Skeletal muscle tissue (tissue), 4 donors: ENCODE measurements around the gene PLA2G6. TPM values are rescaled to one million over a fixed set of nuclear protein-coding genes. Genes with fewer than 3 reads are reported as not detected.
A peak's percentile ranks its signal among the peaks of the same experiment; 100 is the strongest.

Experiments
- H3K27ac ChIP-seq: one replicate; pipeline ENCODE4 v1.7.0; 2013; ENCODE audit warnings: mild to moderate bottlenecking, low read depth, low read length, inconsistent platforms
- H3K27me3 ChIP-seq, 3 donors: one replicate each; pipeline ENCODE4 v1.7.0; 2013; ENCODE audit warnings: low read length in 3 of 3; ENCODE audit not compliant: control insufficient read depth in 3 of 3, insufficient read depth in 3 of 3
- H3K36me3 ChIP-seq, 3 donors: one replicate each; pipeline ENCODE4 v1.7.0; 2013; ENCODE audit warnings: low read length in 3 of 3; ENCODE audit not compliant: control insufficient read depth in 3 of 3, insufficient read depth in 3 of 3
- H3K4me1 ChIP-seq, 3 donors: one replicate each; pipeline ENCODE4 v1.7.0; 2013; ENCODE audit warnings: low read length in 3 of 3, mild to moderate bottlenecking in 3 of 3; ENCODE audit not compliant: control insufficient read depth in 3 of 3, insufficient read depth in 3 of 3
- H3K4me3 ChIP-seq, 3 donors: one replicate each; pipeline ENCODE4 v1.7.0; 2013; ENCODE audit warnings: low read length in 3 of 3
- H3K9ac ChIP-seq, 3 donors: one replicate each; pipeline ENCODE4 v1.7.0; 2013; ENCODE audit warnings: low read length in 3 of 3, mild to moderate bottlenecking in 3 of 3, moderate library complexity in 2 of 3, low read depth in 1 of 3
- H3K9me3 ChIP-seq, 3 donors: one replicate each; pipeline ENCODE4 v1.7.0; 2013; ENCODE audit warnings: low read length in 3 of 3; ENCODE audit not compliant: control insufficient read depth in 3 of 3
- total RNA-seq: library from RNA; depleted of rRNA; stranded (reverse); fragments of >200 nt; gene quantifications from one replicate; pipeline ENCODE4 v1.2.3, GENCODE V29; 2014
- donor health status: Osteomylitis.

PLA2G6 gene
- total RNA-seq, 1 donor from 2014 or later = 14.1 TPM

GRCh38 chr22:38088629-38089473 is 92.8 kb downstream of the PLA2G6 start:
- Histone ChIP-seq H3K9ac (no peak overlapping the region), H3K36me3 (peaks cover 0 to 5% (median 4%) of the 10 kb centered on the region in 3 donors), H3K4me1 (peaks cover 0 to 3% (median 0%) of the 10 kb centered on the region in 3 donors), H3K4me3 (peak overlapping the region in 1 of 3 donors; percentile 29), H3K9me3 (no peaks in the 10 kb centered on the region), H3K27me3 (peaks cover 7 to 11% (median 10%) of the 10 kb centered on the region in 3 donors), H3K27ac (no peak overlapping the region)

DNA sequence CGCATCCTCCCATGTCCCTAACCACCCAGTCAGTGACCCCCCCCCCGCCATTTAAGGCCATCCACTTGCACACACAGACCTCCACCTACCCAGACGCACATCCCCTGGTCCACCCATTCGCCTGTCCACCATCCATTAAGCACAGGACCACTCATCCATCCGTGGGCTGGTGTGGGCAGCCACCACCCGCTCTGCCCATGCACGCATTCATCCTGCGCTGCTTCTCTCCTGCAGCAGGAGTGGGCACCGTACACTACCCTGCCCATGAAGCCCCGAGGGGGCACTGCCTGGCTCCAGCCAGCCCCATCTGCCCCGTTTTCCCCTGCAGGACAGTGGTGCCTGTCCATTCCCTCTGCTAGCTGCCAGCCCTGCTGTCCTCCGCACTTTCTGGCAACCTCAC is 93.8 kb downstream of the PLA2G6 start:
- no peak overlapping the region for H3K4me3 ChIP-seq
- H3K9me3 ChIP-seq = no peaks in the 10 kb centered on the region
- no peak overlapping the region for H3K9ac ChIP-seq
- peaks cover 0 to 3% (median 0%) of the 10 kb centered on the region in 3 donors for H3K4me1 ChIP-seq
- no peak overlapping the region for H3K27ac ChIP-seq
- peaks cover 0 to 5% (median 4%) of the 10 kb centered on the region in 3 donors for H3K36me3 ChIP-seq
- peaks cover 12 to 17% (median 13%) of the 10 kb centered on the region in 3 donors for H3K27me3 ChIP-seq

- Histone ChIP-seq H3K27ac (no peak overlapping the region), H3K27me3 (peaks cover 19 to 22% (median 22%) of the 10 kb centered on the region in 3 donors), H3K9ac (no peak overlapping the region)
Measured at GRCh38 chr22:38086942-38087341, 94.7 kb downstream of the PLA2G6 start.

DNA sequence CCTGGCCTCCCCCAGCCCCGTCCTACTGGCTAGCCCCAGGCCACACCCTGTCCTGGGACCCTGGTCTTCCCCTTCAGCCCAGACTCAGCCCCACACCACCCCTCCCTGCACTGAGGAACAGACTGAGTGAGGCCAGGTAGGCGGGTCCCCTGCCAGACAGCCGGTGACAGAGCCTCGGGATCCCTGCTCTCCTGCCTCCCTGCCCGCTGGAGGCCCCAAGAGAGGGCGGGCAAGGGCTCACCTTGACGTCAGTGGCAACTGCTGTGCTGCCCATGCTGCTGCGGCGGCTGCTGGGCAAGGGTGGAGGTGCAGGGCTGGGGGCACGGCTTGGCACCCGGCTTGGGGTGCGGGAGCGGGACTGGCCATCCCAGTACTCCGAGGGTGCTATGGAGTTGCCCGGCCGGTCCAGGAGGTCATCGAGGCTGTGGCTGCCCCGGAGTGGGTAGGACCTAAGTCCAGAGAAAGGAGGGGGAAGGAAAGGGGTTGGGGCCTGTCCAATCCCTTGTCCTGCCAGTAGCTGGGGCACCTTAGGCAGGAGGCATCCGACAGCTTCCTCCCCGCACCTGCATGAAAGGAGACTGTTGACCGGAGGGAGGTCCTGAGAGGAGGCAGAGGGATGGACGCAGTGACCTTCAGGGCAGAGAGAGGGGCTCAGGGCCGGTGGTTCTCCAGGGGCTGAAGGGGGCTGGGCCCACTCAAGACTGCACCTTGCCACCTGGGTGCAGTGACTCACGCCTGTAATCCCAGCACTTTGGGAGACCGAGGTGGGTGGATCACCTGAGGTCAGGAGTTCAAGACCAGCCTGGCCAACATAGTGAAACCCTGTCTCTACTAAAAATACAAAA is 95.4 kb downstream of the PLA2G6 start:
- H3K4me3 ChIP-seq = no peak overlapping the region
- peaks cover 0 to 5% (median 4%) of the 10 kb centered on the region in 3 donors for H3K36me3 ChIP-seq
- H3K9me3 ChIP-seq = no peaks in the 10 kb centered on the region
- H3K27me3 ChIP-seq = peaks cover 25 to 29% (median 25%) of the 10 kb centered on the region in 3 donors
- no peak overlapping the region for H3K9ac ChIP-seq
- H3K27ac ChIP-seq = no peak overlapping the region
- peaks cover 6 to 13% (median 7%) of the 10 kb centered on the region in 3 donors for H3K4me1 ChIP-seq

More at GRCh38 chr22:38086942-38087341, 94.7 kb downstream of the PLA2G6 start:
- H3K4me3 ChIP-seq = no peak overlapping the region
- H3K9me3 ChIP-seq = no peaks in the 10 kb centered on the region
- peaks cover 0 to 5% (median 4%) of the 10 kb centered on the region in 3 donors for H3K36me3 ChIP-seq
- peaks cover under 1 to 7% (median under 1%) of the 10 kb centered on the region in 3 donors for H3K4me1 ChIP-seq

DNA sequence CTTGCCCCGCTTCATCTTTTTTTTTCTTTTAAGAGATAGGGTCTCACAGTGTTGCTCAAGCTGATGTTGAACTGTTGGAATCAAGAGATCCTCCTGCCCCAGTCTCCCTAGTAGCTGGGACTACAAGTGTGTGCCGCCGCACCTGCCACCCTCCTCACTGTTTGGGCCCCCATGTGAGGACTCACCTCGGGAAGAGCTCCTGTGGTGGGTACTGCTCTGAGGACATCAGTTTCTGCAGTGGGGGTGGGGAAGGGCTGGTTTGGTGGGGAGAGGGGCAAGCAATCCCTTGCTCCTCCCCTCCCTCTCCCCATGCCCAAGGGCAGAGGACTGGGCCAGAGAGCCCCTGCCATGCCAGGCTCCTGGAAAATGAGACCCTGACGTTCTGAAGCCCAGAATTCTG is 96.1 kb downstream of the PLA2G6 start:
- no peak overlapping the region for H3K27ac ChIP-seq
- no peaks in the 10 kb centered on the region for H3K9me3 ChIP-seq
- peaks cover 25 to 36% (median 30%) of the 10 kb centered on the region in 3 donors for H3K27me3 ChIP-seq
- no peak overlapping the region for H3K4me3 ChIP-seq
- peaks cover 12 to 19% (median 13%) of the 10 kb centered on the region in 3 donors for H3K4me1 ChIP-seq
- H3K9ac ChIP-seq = no peak overlapping the region
- H3K36me3 ChIP-seq = peaks cover 0 to 5% (median 4%) of the 10 kb centered on the region in 3 donors

GRCh38 chr22:38085056-38085455 is 96.6 kb downstream of the PLA2G6 start:
- peaks cover 25 to 37% (median 34%) of the 10 kb centered on the region in 3 donors for H3K27me3 ChIP-seq

GRCh38 chr22:38083931-38084631 is 97.5 kb downstream of the PLA2G6 start, which contains the start of gene SLC16A8:
Gene SLC16A8, minus strand, starts transcription at chr22:38084184. Its CDS starts 1,311 bp downstream, at chr22:38082873.
- Histone ChIP-seq H3K9ac (no peak within 1 kb of the TSS), H3K4me3 (no peak within 1 kb of the TSS), H3K27ac (no peak within 1 kb of the TSS), H3K36me3 (peaks cover 0 to 5% (median 4%) of the 10 kb centered on the region in 3 donors), H3K9me3 (no peaks in the 10 kb centered on the region), H3K27me3 (peaks cover 18 to 33% (median 30%) of the 10 kb centered on the region in 3 donors), H3K4me1 (peaks cover 12 to 19% (median 13%) of the 10 kb centered on the region in 3 donors)

More at GRCh38 chr22:38085056-38085455, 96.6 kb downstream of the PLA2G6 start:
- H3K27ac ChIP-seq = no peak overlapping the region
- H3K9me3 ChIP-seq = no peaks in the 10 kb centered on the region
- H3K4me3 ChIP-seq = no peak overlapping the region
- peaks cover 0 to 5% (median 4%) of the 10 kb centered on the region in 3 donors for H3K36me3 ChIP-seq
- no peak overlapping the region for H3K9ac ChIP-seq
- peaks cover 12 to 19% (median 13%) of the 10 kb centered on the region in 3 donors for H3K4me1 ChIP-seq

GRCh38 chr22:38082986-38083710 is 98.5 kb downstream of the PLA2G6 start:
- Histone ChIP-seq H3K4me1 (peaks cover 12 to 16% (median 13%) of the 10 kb centered on the region in 3 donors), H3K9me3 (no peaks in the 10 kb centered on the region), H3K4me3 (no peak overlapping the region), H3K9ac (no peak overlapping the region), H3K36me3 (peaks cover 0 to 5% (median 4%) of the 10 kb centered on the region in 3 donors), H3K27ac (no peak overlapping the region), H3K27me3 (peaks cover 15 to 30% (median 25%) of the 10 kb centered on the region in 3 donors)
